Right renal cortex interstitium (tissue), 3 donors: ENCODE measurements around the gene HTRA3. TPM values are rescaled to one million over a fixed set of nuclear protein-coding genes. Genes with fewer than 3 reads are reported as not detected.

Experiments used
- DNase-seq, 3 donors: peaks; one replicate each; pipeline ENCODE4 v3.0.0-alpha.2; 2013; ENCODE audit warnings: low read depth in 3 of 3, low spot score in 2 of 3
- polyA plus RNA-seq, 3 donors: library from polyadenylated mRNA; unstranded; fragments of 120-200 nt; gene quantifications; one replicate each; pipeline ENCODE4 v1.2.1, GENCODE V29; 2013; ENCODE audit not compliant: insufficient read length in 3 of 3

Gene HTRA3
- polyA plus RNA-seq, 3 donors: 7.9 to 9.9 (median 8.7) TPM

DNA sequence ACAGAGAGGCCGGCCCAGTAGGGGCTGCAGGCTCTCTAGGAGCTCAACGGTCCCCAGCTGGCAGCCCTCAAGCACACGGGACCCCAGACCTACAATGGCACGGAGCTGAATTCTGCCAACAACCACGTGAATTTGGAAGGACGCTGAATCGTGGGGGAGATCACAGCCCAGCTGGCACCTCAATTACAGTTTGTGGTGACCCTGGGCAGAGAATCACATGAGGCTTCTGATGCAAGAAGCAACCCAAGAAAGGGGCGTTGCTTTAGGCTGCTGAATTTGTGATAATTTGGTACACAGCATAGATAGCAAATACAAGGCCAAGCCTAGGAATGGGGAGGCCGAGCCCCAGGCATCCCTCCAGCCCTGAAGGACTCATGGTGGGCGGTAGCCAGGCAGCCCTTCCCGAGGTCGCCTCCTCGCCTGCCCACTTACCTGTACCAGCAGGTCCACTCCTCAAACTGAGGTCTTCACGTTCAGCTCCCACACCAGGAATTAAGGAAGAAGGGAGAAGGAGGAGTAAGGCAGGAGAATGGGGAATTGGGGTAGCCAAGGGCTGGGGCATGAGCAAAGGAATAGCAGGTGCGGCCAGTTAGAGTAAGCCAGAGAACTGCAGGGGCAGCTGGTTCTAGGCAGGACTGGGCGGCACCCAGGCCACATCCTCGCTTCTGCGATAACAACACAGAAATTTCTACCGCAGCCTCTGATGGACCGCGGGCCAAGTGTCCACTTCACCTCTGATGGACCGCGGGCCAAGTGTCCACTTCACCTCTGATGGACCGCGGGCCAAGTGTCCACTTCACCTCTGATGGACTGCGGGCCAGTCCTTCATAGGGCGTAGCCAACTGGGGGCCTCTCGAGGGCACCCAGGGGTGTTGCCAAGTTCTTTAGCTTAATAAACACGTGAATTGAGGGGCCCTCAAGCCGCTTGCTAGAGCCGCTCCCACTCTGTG, 23.4 kb upstream of the HTRA3 start:
- no peak for DNase-seq

DNA sequence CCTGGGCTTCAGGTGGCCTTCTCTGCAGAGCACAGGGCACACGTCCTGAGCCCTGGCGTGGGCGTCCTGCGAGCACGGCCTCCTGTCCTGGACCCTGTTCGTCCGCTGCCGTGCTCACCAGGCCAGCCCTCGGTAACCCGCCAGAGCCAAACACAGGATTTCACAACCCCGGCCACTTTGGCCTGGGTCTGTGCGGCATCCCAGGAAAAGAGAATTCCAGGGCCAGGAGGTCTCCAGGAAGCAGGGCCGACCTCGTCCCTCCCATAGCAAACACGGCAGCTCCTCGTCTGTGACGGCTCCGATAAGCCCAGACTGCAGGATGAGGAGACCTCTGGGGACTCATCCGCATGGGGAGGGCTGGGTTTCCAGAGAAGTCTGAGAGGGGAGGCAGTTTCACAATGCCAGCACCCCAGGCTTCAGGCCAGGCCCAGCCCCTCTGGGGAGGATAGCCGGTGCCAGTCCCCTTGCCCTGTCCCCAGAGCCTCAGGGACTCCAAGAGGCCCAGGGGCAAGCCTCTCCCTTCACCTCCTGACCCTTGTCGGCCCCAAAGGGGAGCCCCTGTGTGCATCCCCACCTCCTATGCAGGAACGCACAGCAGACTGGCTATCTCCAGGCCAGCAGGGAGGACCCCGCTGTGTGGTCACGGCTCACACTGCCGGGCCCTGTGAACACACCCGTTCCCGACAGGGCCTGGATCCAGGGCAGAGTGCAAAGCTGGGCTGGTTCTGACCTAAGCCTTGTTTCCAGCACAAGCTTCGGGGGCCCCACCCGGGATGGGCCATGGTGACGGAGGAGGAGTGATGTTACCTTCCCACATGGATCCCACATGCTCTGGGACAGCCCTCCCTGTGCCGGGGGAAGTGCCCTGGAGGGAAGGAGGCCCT, 22.3 kb upstream of the HTRA3 start:
- DNase-seq: no peak

DNA sequence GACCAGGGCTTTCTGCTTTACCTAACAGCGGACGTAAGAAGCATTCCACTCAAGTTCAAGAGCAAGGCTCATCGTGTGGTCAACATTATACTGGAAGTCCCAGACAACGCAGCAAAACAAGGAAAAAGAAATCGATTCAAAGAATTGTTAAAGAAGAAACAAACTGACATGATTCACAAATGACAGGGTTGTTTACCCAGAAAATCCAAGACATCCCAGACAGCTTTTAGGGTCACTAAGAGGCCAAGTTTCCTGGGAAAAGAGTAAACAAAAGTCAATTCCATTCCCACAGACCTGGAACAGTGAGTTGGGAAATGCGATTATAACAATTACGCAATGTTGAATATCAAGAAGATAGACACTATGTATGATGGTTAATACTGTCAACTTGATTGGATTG, 21.5 kb upstream of the HTRA3 start:
- no peak for DNase-seq

DNA sequence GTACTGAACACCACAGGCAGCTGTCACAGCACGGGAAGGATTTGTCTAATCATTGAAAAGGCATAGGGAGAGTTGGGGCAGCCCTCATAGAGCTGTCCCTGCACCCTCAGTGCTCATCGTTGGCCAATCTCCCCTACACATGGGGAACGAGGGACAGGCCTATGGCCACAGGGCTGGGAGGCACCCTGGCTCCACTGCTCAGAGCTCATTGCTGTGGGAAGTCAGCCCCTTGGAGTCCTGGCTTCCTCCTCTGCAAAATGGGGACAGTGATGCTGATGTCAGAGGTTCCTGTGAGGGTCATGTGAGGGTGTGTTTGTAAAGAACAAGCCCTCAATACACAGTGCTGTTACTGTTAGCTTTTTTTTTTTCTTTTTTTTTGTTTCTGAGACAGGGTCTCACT, 19.3 kb upstream of the HTRA3 start:
- DNase-seq: no peak

DNA sequence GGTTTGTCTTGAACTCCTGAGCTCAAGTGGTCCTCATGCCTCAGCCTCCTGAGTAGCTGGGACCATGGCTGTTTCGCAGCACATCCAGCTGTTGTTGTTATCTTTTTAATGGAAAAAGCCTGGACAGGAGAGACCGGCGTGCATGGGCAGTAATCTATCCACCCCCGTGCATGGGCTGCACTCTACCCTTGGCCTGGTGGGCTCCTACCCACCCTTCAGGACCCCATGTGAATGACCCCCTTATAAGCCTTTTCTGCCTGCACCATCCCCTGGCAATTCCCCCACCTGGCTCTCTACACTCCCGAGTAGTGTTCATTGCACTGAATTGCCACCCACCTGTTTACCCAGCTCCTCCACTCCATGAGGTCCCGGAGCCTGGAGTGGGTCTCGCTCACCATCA, 18.9 kb upstream of the HTRA3 start:
- no peak for DNase-seq

DNA sequence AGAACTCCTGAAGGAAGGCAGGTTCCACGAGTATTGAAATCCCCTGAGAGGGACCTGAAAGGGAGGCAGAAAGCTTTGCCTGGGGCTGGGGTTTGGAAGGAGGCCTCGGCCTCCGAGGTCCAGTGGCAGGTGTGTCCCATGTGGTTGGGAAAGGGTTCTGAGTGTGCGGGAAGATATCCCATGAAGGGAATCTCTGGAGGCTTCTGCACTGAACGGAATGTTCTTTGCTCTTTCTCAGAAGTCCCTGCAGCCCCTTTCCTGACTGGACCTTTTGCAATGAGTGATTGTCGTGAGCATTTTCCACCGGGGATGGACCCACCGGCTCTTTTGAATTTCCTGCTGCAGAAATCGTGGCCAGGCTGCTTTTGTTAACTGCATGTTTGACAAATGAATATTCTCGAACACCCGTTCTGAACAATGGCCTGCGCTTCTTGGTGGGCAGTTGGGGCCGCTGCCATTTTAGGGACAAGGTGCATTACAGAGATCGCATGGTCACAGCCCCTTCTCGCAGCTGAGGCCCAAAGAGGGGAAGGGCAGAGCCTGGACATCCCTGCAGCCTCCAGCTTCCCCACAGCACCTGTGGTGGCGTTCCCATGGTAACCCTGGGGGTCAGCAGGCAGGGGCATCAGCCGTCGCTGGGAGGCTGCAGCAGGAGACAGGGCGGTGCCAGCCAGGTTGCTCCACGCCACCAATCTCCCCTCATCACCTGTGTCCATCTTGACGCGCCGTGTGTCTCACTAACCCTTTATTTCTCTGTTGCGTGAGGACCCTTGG, 18.3 kb upstream of the HTRA3 start:
- no peak for DNase-seq

DNA sequence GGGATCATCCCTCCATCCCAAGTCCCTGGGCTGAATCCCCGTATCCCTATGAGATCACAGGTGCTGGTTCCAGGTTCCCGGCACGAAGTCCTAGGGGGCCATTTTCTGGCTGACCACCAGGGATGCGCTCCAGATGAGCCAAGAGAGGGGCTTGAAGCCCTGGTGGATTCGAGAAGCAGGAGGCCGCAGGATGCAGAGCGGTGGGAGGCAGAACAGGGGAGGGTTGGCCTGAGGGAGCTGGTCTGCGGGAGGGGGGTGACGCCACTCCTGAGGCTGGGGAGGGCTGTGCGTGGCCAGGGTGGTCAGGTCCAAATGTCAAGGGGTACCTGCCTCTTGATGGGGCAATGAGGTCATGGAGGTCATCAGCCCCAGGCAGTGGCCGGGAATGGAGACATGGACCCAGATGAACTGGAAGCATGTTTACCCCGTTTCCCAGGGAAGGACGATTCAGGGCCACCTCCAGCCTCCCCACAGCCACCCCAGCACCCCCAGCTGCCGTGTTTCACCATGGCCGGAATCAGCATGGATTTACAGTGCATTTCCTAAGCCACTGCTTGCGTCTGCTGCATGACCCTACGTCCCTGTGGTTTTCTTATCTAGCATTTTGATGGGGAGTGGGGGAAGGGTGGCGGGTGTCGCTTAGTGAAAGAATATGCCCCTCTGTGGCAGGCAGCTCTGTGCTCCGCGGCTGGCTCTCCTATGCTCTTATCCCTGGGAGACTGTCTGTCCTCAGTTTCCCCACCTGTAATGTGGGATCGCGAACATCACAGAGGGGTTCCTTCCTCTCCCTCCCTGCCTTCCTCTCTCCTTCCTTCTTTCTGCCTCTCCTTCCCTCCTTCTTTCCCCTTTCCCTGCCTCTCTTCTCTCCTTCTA, 17.0 kb upstream of the HTRA3 start:
- DNase-seq: no peak

DNA sequence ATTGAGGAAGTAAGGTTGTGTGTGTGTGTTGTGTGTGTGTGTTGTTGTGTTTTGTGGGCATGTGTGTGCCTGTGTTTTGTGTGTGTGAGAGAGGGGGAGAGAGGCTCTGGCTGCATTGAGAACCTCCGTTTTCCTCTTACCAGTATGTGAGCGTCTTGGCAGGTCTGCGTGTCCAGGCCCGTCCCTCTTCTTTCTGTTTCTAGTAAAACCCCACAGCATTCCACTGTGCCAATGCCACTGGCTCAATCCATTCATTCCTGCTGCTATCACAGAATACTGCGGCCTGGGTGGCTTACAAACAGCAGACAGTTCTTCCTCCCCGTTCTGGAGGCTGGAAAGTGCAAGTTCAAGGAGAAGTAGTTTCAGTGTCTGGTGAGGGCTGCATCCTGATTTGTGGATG, 15.5 kb upstream of the HTRA3 start:
- DNase-seq: no peak

DNA sequence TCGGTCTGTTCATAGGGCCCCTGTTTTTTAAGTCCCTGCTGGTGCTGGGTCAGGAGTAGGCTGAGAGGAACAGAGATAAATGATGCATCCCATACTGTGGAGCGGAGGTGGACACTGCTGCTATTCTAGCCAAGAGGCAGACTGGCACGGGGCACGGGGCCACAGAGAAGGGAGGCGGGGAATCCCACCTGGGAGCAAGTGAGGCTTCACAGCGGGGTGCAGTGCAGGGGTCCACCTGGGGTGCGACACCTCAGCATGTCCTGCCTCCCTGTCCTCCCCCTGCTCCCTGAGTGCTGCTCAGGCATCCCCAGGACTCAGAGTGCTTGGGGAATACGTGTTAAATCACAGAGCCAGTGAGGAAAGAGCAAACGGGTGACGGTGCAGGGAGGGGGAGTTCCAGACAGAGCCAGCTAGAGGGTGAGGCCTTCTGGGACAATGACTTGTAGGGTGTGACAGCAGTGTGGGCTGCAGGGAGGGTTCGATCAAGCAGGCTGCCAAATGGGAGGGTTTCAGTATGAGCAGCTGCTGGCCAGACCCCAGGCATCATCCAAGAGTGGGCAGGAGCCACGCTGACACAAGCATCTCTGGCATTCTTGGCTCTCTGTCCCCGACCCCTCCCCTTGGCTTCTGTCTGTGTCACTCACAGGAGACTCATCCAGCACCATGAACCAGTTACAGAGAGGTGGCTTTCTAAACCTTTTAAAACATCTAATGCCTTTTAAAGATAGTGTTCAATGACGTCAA, 13.7 kb upstream of the HTRA3 start:
- no peak for DNase-seq

DNA sequence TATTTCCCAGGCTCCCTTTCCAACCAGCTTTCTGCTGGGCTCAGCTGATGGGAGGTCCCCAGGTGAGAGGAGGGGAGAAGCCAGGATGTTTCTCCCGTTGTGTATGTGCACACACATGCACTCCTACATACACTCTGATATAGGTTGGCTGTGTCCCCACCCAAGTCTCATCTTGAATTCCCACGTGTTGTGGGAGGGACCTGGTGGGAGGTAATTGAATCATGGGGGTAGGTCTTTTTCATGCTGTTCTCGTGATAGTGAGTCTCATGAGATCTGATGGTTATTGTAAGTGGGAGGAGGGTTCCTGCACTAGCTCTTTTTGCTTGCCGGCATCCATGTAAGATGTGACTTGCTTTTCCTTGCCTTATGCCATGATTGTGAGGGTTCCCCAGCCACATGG, 11.7 kb upstream of the HTRA3 start:
- no peak for DNase-seq

DNA sequence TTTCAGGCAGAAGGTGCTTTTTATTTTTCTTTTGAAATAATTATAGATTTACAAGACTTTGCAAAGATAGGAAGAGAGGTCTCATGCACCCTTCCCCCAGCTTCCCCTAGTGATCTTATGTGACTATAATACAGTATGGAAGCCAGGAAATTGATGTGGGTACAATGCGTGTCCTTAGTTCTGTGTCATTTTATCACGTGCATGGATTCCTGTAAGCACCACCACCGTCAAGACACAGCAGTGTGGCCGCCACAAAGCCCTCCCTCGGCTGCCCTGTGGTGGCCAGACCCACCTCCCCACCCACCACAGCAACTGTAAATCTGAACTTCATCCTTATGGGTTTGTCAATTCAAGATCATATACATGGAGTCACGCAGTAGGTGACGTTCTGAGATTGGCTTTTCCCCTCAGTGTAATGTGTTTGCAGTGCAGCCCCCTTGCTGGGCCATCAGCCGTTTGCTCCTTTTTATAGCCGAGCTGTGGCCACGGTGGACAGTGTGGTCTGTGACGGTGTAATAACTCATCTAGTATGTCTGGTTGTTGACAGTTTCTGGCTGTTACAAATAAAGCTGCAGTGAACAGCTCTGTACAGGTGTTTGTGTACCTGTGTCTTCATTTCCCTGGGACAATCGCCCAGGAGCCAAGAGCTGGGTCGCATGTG, 10.9 kb upstream of the HTRA3 start:
- DNase-seq: no peak

DNA sequence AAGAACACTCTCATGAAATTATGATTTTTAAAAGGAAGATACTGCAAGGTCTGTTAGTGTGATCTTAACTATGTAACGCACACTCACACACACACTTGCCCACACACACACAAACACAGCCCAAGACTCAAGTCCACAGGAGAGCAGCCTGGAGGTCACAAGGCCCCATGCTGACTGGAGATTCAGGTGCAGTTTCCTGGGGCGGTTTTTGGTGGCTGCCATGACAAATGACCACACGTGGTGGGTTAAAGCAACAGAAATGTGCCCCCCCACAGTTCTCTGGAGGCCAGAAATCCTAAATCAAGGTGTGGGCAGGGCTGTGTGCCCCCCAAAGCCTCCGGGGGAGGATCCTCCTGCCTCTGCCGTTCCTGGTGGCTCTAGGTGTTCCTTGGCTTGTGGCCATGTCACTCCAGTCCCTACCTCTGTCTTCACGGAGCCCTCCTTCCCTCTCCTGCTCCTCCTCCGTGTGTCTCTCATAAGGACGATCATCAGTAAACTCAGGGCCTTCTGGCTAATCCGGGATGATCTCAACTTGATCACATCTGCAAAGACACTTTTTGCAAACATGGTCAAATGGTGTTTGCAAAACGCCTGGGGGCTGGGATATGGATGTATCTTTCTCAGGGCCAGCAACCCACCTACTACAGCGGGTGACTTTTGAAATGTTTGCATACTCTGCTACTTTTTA, 9.7 kb upstream of the HTRA3 start:
- DNase-seq: no peak

DNA sequence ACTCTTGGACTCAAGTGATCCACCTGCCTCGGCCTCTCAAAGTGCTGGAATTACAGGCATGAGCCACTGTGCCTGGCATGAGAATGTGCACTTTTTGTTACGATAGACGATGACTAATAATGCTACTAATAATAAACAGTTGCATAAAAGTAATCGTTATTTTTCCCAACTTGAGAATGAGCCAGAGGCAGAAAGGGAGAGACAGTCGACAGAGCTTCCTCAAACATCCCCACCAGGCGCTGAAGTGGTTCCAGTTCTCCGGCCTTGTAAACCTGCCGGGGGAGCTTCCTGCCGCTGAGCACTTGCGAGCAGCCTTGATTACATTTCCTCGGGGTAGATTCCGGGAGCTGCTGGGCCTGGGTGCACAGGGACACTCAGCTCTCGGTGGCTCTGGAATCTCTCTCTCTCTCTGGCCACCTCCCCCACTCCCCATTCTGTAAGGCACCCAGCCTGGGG, 8.9 kb upstream of the HTRA3 start:
- no peak for DNase-seq

DNA sequence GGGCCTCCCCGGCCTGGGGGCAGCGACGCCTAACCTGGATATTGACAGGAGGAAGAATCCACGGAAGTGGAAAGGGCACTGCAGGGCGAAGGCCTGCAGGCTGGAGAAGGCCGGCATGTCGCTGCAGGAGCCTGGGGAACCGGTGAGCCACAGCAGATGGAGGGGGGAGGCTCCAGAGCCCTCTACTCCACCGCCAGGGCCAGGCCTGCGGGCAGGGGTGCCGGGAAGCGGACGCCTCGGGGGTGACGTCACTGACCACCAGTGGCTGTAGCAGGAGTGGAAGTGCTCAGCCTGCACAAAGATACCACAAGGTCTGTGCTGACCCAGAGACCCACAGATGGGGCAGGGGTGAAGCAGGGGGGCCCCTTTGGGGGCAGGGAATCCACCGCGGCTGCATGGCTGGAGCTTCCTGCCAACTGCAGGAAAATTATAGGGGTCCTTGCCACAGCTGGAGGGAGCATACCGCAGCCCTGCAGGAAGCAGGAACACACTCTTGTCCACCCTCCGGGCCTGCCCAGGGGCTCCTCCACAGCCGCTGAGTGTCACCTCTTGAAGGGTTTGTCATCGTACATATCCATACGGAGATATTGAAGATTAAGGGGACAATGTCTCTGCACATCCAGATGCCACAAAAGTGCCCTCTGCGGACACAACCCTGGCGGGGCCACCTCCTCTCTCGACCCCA, 7.6 kb upstream of the HTRA3 start:
- no peak for DNase-seq

DNA sequence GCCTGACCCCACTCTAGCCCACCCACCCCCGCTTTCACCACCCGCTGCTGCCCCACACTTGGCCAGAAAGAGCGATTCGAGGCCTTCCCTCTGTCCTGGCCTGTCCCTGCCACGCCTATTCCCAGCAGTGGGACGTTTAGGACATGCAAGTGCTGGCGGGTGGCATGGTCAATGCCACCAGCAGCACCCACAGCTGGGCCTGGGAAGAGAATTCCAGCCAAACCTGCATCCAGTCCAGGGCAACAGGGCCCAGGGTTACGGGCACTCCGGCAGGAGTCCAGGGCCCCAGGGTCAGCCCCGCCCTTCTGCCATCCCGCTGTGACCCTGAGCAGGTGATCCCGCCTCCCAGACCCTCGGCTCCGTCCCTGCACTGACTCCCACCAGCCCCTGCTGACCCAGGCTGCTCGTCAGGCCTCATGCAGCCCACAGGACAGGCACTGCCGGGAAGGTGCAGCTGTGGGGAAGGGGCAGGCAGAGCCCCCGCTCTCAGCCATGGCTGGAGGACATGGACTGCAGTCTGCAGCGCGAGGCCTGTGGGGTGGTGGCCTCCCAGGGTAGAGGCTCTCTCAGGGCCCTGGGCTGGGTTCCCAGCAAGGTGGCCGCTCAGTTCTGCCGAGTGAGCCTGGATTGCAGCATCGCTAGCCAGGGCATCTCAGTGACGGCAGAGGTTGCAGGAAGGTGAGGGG, 6.8 kb upstream of the HTRA3 start:
- DNase-seq: no peak

DNA sequence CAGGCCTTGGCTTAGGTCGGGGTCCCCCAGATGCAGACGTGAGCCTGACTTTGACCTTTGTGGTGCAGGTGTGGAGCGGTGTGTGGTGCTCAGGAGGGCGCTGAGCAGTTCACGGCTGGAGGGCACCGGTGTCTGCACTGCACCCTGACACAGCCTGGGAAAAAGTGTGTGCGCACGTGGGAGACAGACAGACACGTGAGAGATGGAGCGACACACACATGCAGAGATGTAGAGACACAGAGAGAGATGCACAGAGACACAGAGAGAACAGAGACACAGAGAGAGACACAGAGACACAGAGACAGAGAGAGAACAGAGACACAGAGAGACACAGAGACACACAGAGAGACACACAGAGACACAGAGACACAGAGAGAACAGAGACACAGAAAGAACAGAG, 6.2 kb upstream of the HTRA3 start:
- DNase-seq: no peak

DNA sequence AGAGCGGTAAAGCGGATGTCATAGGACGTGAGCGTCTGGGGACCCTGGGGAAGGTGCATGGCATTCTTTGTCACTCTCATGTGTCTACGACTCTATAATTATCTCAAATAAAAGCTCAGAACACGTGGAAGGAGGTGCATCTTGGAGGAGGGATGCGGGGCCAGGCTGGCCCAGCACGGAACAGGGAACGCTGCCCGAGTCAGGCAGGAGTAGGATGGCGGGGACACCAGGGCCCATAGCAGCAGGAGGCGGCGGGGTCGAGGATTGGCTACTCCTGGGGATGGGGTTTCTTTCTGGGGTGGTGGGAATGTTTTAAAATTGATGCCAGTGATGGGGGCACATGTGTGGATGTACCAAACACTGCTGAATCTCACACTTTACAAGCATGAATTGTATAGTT, 5.4 kb upstream of the HTRA3 start:
- DNase-seq: no peak
